ENCODE results near the gene KRT81.
"Not testable (repeated sequence)": the region's sequence is repeated elsewhere in the genome, so short reads cannot be mapped to it uniquely, and the experiment has no call there.

Gene KRT81

GRCh38 chr12:52244615-52244994 is 46.7 kb downstream of the KRT81 start:
- TF ChIP-seq, protein P1, sequence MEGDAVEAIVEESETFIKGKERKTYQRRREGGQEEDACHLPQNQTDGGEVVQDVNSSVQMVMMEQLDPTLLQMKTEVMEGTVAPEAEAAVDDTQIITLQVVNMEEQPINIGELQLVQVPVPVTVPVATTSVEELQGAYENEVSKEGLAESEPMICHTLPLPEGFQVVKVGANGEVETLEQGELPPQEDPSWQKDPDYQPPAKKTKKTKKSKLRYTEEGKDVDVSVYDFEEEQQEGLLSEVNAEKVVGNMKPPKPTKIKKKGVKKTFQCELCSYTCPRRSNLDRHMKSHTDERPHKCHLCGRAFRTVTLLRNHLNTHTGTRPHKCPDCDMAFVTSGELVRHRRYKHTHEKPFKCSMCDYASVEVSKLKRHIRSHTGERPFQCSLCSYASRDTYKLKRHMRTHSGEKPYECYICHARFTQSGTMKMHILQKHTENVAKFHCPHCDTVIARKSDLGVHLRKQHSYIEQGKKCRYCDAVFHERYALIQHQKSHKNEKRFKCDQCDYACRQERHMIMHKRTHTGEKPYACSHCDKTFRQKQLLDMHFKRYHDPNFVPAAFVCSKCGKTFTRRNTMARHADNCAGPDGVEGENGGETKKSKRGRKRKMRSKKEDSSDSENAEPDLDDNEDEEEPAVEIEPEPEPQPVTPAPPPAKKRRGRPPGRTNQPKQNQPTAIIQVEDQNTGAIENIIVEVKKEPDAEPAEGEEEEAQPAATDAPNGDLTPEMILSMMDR (IDR thresholded peaks at IDR 0.05; ENCODE audit: low read depth, low read length): no peak
- DNase-seq (ENCODE audit: low read depth in 2 of 2): no peak

GRCh38 chr12:52243856-52244614 is 47.3 kb downstream of the KRT81 start:
- H3K4me3 ChIP-seq (replicated peaks in 1 of 2; ENCODE audit: low read depth in 2 of 2, low read length in 2 of 2): peak overlapping the region in 1 of 2 donors; percentile 44
- peak; percentile 91 to 97 for DNase-seq (ENCODE audit: low read depth in 2 of 2)
- TF ChIP-seq, protein P1 (IDR thresholded peaks at IDR 0.05; ENCODE audit: low read depth, low read length): no peak

More at GRCh38 chr12:52244615-52244994, 46.7 kb downstream of the KRT81 start:
- peak overlapping the region in 1 of 2 donors; percentile 44 for H3K4me3 ChIP-seq (replicated peaks in 1 of 2; ENCODE audit: low read depth in 2 of 2, low read length in 2 of 2)

GRCh38 chr12:52243259-52243855 is 48.0 kb downstream of the KRT81 start:
- no peak overlapping the region for H3K4me3 ChIP-seq (replicated peaks in 1 of 2; ENCODE audit: low read depth in 2 of 2, low read length in 2 of 2)
- DNase-seq (ENCODE audit: low read depth in 2 of 2): no peak
- TF ChIP-seq, protein P1 (IDR thresholded peaks at IDR 0.05; ENCODE audit: low read depth, low read length): no peak

GRCh38 chr12:52242442-52243258 is 48.7 kb downstream of the KRT81 start:
- TF ChIP-seq, protein P1 (IDR thresholded peaks at IDR 0.05; ENCODE audit: low read depth, low read length): no peak
- no peak overlapping the region for H3K4me3 ChIP-seq (replicated peaks in 1 of 2; ENCODE audit: low read depth in 2 of 2, low read length in 2 of 2)
- no peak for DNase-seq (ENCODE audit: low read depth in 2 of 2)

DNA sequence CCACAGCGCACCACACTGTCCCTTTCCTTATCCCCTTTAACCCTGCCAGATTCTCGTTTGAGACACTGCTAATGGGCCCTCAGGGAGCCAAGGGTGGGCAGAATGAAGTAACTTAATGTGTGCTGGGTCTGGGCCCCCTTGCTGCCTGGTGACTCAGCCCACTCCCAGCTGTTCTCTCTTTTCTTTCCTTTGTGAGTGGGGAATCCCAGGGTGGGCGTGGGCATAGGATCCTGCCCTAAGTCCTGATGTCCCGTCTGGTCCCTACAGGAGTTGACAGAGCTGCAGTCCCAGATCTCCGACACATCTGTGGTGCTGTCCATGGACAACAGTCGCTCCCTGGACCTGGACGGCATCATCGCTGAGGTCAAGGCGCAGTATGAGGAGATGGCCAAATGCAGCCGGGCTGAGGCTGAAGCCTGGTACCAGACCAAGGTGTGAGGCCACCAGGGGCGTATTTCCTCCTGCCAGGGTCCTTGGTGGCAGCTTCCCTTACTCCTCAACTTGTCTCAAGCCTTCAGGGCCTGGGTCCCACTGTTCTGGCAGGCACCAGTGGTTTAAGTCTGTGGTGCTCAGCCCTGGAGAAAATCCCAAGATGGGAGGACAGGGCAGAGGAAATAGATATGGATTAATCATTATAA is 50.0 kb downstream of the KRT81 start:
- TF ChIP-seq, protein P1 (IDR thresholded peaks at IDR 0.05; ENCODE audit: low read depth, low read length): no peak
- H3K4me3 ChIP-seq (replicated peaks in 1 of 2; ENCODE audit: low read depth in 2 of 2, low read length in 2 of 2): no peak overlapping the region
- DNase-seq (ENCODE audit: low read depth in 2 of 2): no peak

DNA sequence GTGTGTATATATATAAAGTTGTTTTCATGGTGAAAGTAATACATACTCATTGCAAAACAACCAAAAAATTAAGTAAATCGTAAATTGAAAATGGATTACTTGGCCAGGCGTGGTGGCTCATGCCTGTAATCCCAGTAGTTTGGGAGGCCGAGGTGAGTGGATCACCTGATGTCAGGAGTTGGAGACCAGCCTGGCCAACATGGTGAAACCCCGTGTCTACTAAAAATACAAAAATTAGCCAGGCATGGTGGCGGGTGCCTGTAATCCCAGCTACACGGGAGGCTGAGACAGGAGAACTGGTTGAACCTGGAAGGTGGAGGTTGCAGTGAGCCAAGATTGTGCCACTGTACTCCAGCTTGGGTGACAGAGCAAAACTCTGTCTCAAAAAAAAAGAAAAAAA is 51.1 kb downstream of the KRT81 start:
- DNase-seq (ENCODE audit: low read depth in 2 of 2); H3K4me3 ChIP-seq (replicated peaks in 1 of 2; ENCODE audit: low read depth in 2 of 2, low read length in 2 of 2): not testable (repeated sequence)
